ENCODE data around the gene TRIM6. TPM values are rescaled to one million over a fixed set of nuclear protein-coding genes. Genes with fewer than 3 reads are reported as not detected.
"Not testable (repeated sequence)": the region's sequence is repeated elsewhere in the genome, so short reads cannot be mapped to it uniquely, and the experiment has no call there.

The TRIM6 gene
- total RNA-seq, 1 experiment from 2014 or later: 24.1 TPM

GRCh38 chr11:5581014-5581413 is 15.4 kb upstream of the TRIM6 start:
- no peaks in the 10 kb centered on the region for H3K9me3 ChIP-seq (replicated peaks)
- H3K4me3 ChIP-seq: no peak overlapping the region
- no peak overlapping the region for H3K27ac ChIP-seq
- H3K4me1 ChIP-seq (replicated peaks): no peaks in the 10 kb centered on the region
- DNase-seq (ENCODE audit: low read depth in 1 of 2, low spot score in 2 of 2): no peak
- no peaks in the 10 kb centered on the region for H3K36me3 ChIP-seq
- H3K27me3 ChIP-seq (replicated peaks): 0 out of 2 replicates have a peak, but pooled peaks cover 5% of the 10 kb centered on the region

- not testable (repeated sequence) for H3K27me3 ChIP-seq (replicated peaks); H3K4me3 ChIP-seq; H3K9me3 ChIP-seq (replicated peaks); H3K27ac ChIP-seq; DNase-seq (ENCODE audit: low read depth in 1 of 2, low spot score in 2 of 2); H3K4me1 ChIP-seq (replicated peaks); H3K36me3 ChIP-seq
Measured at GRCh38 chr11:5584458-5584857, 12.0 kb upstream of the TRIM6 start.

- H3K36me3 ChIP-seq; DNase-seq (ENCODE audit: low read depth in 1 of 2, low spot score in 2 of 2); H3K27ac ChIP-seq; H3K4me1 ChIP-seq (replicated peaks); H3K4me3 ChIP-seq; H3K27me3 ChIP-seq (replicated peaks); H3K9me3 ChIP-seq (replicated peaks): not testable (repeated sequence)
Measured at GRCh38 chr11:5589906-5590305, 6.5 kb upstream of the TRIM6 start.

GRCh38 chr11:5591613-5592012 is 4.8 kb upstream of the TRIM6 start:
- no peaks in the 10 kb centered on the region for H3K9me3 ChIP-seq (replicated peaks)
- no peak overlapping the region for H3K27ac ChIP-seq
- H3K36me3 ChIP-seq: no peaks in the 10 kb centered on the region
- no peak overlapping the region for H3K4me3 ChIP-seq
- no peaks in the 10 kb centered on the region for H3K27me3 ChIP-seq (replicated peaks)
- H3K4me1 ChIP-seq (replicated peaks): peaks cover 7% of the 10 kb centered on the region
- no peak for DNase-seq (ENCODE audit: low read depth in 1 of 2, low spot score in 2 of 2)

GRCh38 chr11:5592615-5593014 is 3.8 kb upstream of the TRIM6 start:
- no peak overlapping the region for H3K27ac ChIP-seq
- H3K4me3 ChIP-seq: no peak overlapping the region
- H3K27me3 ChIP-seq (replicated peaks): no peaks in the 10 kb centered on the region
- DNase-seq (ENCODE audit: low read depth in 1 of 2, low spot score in 2 of 2): no peak
- no peaks in the 10 kb centered on the region for H3K9me3 ChIP-seq (replicated peaks)
- no peaks in the 10 kb centered on the region for H3K36me3 ChIP-seq
- peaks cover 17% of the 10 kb centered on the region for H3K4me1 ChIP-seq (replicated peaks)

GRCh38 chr11:5593146-5593545 is 3.3 kb upstream of the TRIM6 start:
- peaks cover 22% of the 10 kb centered on the region for H3K4me1 ChIP-seq (replicated peaks)
- H3K27ac ChIP-seq: no peak overlapping the region
- no peaks in the 10 kb centered on the region for H3K27me3 ChIP-seq (replicated peaks)
- DNase-seq (ENCODE audit: low read depth in 1 of 2, low spot score in 2 of 2): no peak
- H3K4me3 ChIP-seq: no peak overlapping the region
- no peaks in the 10 kb centered on the region for H3K9me3 ChIP-seq (replicated peaks)
- no peaks in the 10 kb centered on the region for H3K36me3 ChIP-seq

- no peaks in the 10 kb centered on the region for H3K27me3 ChIP-seq (replicated peaks)
- DNase-seq (ENCODE audit: low read depth in 1 of 2, low spot score in 2 of 2): no peak
- peaks cover 43% of the 10 kb centered on the region for H3K4me1 ChIP-seq (replicated peaks)
- H3K9me3 ChIP-seq (replicated peaks): no peaks in the 10 kb centered on the region
- no peaks in the 10 kb centered on the region for H3K36me3 ChIP-seq
- H3K27ac ChIP-seq: no peak overlapping the region
- H3K4me3 ChIP-seq: peak overlapping the region; percentile 52
Measured at GRCh38 chr11:5597953-5598352, 1.5 kb downstream of the TRIM6 start.

- peak; percentile 71 to 85 for DNase-seq (ENCODE audit: low read depth in 1 of 2, low spot score in 2 of 2)
- no peaks in the 10 kb centered on the region for H3K9me3 ChIP-seq (replicated peaks)
- H3K4me1 ChIP-seq (replicated peaks): peaks cover 45% of the 10 kb centered on the region
- no peak overlapping the region for H3K4me3 ChIP-seq
- H3K27ac ChIP-seq: no peak overlapping the region; the same call in 1 of the 2 replicates
- no peaks in the 10 kb centered on the region for H3K27me3 ChIP-seq (replicated peaks)
- H3K36me3 ChIP-seq: peaks cover 3% of the 10 kb centered on the region; the same call in 1 of the 2 replicates
Measured at GRCh38 chr11:5600374-5600851, 4.0 kb downstream of the TRIM6 start.

GRCh38 chr11:5602791-5603190 is 6.4 kb downstream of the TRIM6 start:
- DNase-seq (ENCODE audit: low read depth in 1 of 2, low spot score in 2 of 2); H3K27me3 ChIP-seq (replicated peaks); H3K4me3 ChIP-seq; H3K27ac ChIP-seq; H3K9me3 ChIP-seq (replicated peaks): not testable (repeated sequence)
- H3K4me1 ChIP-seq (replicated peaks): peaks cover 37% of the 10 kb centered on the region
- H3K36me3 ChIP-seq: peaks cover 19% of the 10 kb centered on the region

- no peak for DNase-seq (ENCODE audit: low read depth in 1 of 2, low spot score in 2 of 2)
- Histone ChIP-seq H3K27me3 (replicated peaks) (no peaks in the 10 kb centered on the region), H3K27ac (no peak overlapping the region), H3K36me3 (peaks cover 25% of the 10 kb centered on the region), H3K4me1 (replicated peaks) (peaks cover 33% of the 10 kb centered on the region), H3K4me3 (no peak overlapping the region), H3K9me3 (replicated peaks) (no peaks in the 10 kb centered on the region)
Measured at GRCh38 chr11:5603326-5603725, 6.9 kb downstream of the TRIM6 start.

GRCh38 chr11:5604896-5605295 is 8.5 kb downstream of the TRIM6 start:
- peaks cover 28% of the 10 kb centered on the region for H3K4me1 ChIP-seq (replicated peaks)
- H3K36me3 ChIP-seq: peaks cover 26% of the 10 kb centered on the region
- H3K9me3 ChIP-seq (replicated peaks): no peaks in the 10 kb centered on the region
- H3K27ac ChIP-seq: no peak overlapping the region
- H3K27me3 ChIP-seq (replicated peaks): no peaks in the 10 kb centered on the region
- no peak for DNase-seq (ENCODE audit: low read depth in 1 of 2, low spot score in 2 of 2)
- no peak overlapping the region for H3K4me3 ChIP-seq

- no peaks in the 10 kb centered on the region for H3K9me3 ChIP-seq (replicated peaks)
- 0 out of 2 replicates have a peak overlapping the region, but pooled peaks have one; percentile 9 for H3K27ac ChIP-seq
- no peak overlapping the region for H3K4me3 ChIP-seq
- DNase-seq (ENCODE audit: low read depth in 1 of 2, low spot score in 2 of 2): peak; percentile 54 to 64
- H3K36me3 ChIP-seq: peaks cover 32% of the 10 kb centered on the region
- H3K4me1 ChIP-seq (replicated peaks): peaks cover 21% of the 10 kb centered on the region
- no peaks in the 10 kb centered on the region for H3K27me3 ChIP-seq (replicated peaks)
Measured at GRCh38 chr11:5605849-5606248, 9.4 kb downstream of the TRIM6 start.

GRCh38 chr11:5608808-5609207 is 12.4 kb downstream of the TRIM6 start:
- Histone ChIP-seq H3K4me1 (replicated peaks) (peaks cover 11% of the 10 kb centered on the region), H3K36me3 (peaks cover 32% of the 10 kb centered on the region), H3K4me3 (no peak overlapping the region), H3K9me3 (replicated peaks) (no peaks in the 10 kb centered on the region), H3K27me3 (replicated peaks) (no peaks in the 10 kb centered on the region), H3K27ac (no peak overlapping the region)
- DNase-seq (ENCODE audit: low read depth in 1 of 2, low spot score in 2 of 2): no peak

GRCh38 chr11:5610446-5610845 is 14.0 kb downstream of the TRIM6 start:
- Histone ChIP-seq H3K36me3 (peaks cover 29% of the 10 kb centered on the region), H3K27me3 (replicated peaks) (no peaks in the 10 kb centered on the region), H3K4me1 (replicated peaks) (peaks cover 11% of the 10 kb centered on the region), H3K9me3 (replicated peaks) (no peaks in the 10 kb centered on the region), H3K4me3 (no peak overlapping the region), H3K27ac (no peak overlapping the region)
- DNase-seq (ENCODE audit: low read depth in 1 of 2, low spot score in 2 of 2): no peak

- Histone ChIP-seq H3K4me3 (no peak overlapping the region), H3K9me3 (replicated peaks) (no peaks in the 10 kb centered on the region), H3K27me3 (replicated peaks) (no peaks in the 10 kb centered on the region), H3K27ac (no peak overlapping the region), H3K4me1 (replicated peaks) (no peaks in the 10 kb centered on the region), H3K36me3 (peaks cover 20% of the 10 kb centered on the region)
- no peak for DNase-seq (ENCODE audit: low read depth in 1 of 2, low spot score in 2 of 2)
Measured at GRCh38 chr11:5611627-5612026, 15.2 kb downstream of the TRIM6 start.

All from SJSA1 (cell line).